ENCODE results near the gene BEST1.
A peak's percentile ranks its signal among the peaks of the same experiment; 100 is the strongest.
"Not testable (repeated sequence)": the region's sequence is repeated elsewhere in the genome, so short reads cannot be mapped to it uniquely, and the experiment has no call there.

BEST1 gene

DNA sequence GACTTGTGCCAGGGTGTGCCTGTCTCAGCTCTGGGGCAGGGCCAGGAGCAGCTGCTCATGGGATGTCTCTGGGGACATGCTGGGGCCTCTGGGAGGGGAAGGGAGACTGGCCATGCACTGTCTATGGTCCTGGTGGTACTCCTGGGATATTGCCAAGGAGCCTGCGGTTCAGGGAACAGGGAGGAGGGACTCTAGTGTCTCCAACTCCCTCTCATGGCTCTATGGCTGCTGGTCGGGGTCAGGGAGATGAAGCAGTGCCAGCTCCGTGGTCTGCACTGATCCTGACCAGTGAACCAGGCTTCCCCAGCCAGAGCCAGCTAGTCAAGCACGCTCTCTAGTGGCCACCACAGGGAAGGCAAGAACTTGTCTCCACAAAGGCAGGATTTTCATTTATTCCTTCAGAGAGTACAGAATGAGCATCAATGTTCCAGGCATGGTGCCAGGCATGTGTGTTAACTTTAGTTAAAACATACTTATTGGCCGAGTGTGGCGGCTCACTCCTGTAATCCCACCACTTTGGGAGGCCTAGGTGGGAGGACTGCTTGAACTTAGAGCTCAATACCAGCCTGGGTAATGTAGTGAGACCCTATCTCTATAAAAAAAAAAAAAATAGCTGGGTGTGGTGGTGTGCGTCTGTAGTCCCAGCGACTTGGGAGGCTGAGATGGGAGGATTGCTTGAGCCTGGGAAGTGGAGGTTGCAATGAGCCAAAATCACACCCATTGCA is 2.5 kb upstream of the BEST1 start:
- peak in 1 of 2 donors; percentile 48 for DNase-seq (ENCODE audit: low read depth in 1 of 2, low spot score in 1 of 2)

- no peak for DNase-seq (ENCODE audit: low read depth in 1 of 2, low spot score in 1 of 2)
Observed at GRCh38 chr11:61948505-61948904, 1.6 kb upstream of the BEST1 start.

GRCh38 chr11:61949169-61950034 is 749 bp upstream of the BEST1 start:
- DNase-seq (ENCODE audit: low read depth in 1 of 2, low spot score in 1 of 2) = no peak

DNA sequence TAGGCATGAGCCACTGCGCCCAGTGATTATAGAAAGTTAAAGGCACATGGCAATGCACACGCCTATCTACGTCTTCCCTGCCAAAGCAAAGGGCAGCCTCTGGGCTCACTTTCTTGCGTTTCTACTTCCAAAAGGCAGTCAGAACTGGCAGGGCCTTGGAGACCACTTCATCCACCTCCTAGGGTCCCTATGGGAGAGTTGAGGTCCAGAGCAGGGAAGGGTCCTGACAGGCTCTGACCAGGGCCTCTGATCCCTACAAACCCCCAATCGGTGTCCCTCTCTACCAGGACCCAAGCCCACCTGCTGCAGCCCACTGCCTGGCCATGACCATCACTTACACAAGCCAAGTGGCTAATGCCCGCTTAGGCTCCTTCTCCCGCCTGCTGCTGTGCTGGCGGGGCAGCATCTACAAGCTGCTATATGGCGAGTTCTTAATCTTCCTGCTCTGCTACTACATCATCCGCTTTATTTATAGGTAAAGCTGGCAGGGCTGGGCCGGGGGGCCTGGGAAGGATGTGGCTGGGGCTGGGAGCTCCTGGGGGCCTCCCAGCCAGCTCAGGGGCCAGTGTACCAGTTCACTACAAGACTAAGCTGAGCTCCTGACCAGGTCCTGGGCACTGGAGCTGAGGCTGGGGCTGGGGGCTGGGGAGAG is 1.5 kb downstream of the BEST1 start:
- DNase-seq (ENCODE audit: low read depth in 1 of 2, low spot score in 1 of 2) = no peak

GRCh38 chr11:61952882-61953281 is 2.7 kb downstream of the BEST1 start:
- no peak for DNase-seq (ENCODE audit: low read depth in 1 of 2, low spot score in 1 of 2)

GRCh38 chr11:61953632-61954031 is 3.5 kb downstream of the BEST1 start:
- not testable (repeated sequence) for DNase-seq (ENCODE audit: low read depth in 1 of 2, low spot score in 1 of 2)

GRCh38 chr11:61954106-61954850 is 4.1 kb downstream of the BEST1 start:
- DNase-seq (ENCODE audit: low read depth in 1 of 2, low spot score in 1 of 2) = no peak

GRCh38 chr11:61954851-61955421 is 4.8 kb downstream of the BEST1 start:
- no peak for DNase-seq (ENCODE audit: low read depth in 1 of 2, low spot score in 1 of 2)

DNA sequence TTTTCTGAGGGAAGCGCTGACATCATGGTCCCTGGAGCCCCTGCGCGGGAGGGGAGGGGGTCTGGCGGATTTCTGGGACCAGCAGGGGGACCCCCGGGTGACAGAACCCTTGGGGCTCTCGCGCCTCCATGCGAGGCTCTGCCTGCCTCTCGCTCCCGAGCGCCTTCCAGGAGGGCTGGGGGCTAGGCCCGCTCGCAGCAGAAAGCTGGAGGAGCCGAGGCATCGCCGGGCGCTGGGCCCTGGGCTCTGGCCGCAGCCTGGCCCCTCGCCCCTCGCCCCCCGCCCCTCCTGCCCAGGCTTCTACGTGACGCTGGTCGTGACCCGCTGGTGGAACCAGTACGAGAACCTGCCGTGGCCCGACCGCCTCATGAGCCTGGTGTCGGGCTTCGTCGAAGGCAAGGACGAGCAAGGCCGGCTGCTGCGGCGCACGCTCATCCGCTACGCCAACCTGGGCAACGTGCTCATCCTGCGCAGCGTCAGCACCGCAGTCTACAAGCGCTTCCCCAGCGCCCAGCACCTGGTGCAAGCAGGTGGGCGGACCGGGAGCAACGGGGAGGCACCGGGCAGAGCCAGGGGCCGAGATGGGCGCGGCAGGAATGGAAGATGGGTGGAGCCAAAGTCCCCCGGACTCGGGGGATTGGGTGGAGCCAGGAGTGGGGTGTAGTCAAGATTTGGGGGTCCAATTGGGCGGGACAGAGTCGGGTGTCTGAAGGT is 5.4 kb downstream of the BEST1 start:
- no peak for DNase-seq (ENCODE audit: low read depth in 1 of 2, low spot score in 1 of 2)

- no peak for DNase-seq (ENCODE audit: low read depth in 1 of 2, low spot score in 1 of 2)
Observed at GRCh38 chr11:61956191-61957020, 6.3 kb downstream of the BEST1 start.

- no peak for DNase-seq (ENCODE audit: low read depth in 1 of 2, low spot score in 1 of 2)
Observed at GRCh38 chr11:61957021-61957770, 7.0 kb downstream of the BEST1 start.

- DNase-seq (ENCODE audit: low read depth in 1 of 2, low spot score in 1 of 2) = no peak
Observed at GRCh38 chr11:61958590-61958989, 8.4 kb downstream of the BEST1 start.

DNA sequence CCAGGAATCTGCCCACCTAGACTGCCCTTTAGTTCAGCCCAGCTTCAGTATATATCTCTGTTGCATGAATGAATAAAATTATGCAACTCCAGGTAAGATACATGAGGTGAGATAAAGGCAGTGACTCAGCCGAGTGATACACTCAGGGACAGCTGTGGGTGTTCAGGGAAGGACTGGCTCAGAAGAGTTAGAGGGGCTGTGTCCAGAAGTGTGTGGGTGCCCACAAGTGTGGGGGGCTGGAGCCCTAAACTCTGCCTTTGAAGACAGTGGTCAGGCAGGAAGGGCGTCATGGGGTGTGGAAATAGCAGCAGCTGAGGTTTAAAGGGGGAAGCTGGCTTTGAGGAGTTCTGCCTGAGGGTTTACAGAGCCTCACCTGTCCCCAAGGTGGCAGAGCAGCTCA is 9.0 kb downstream of the BEST1 start:
- no peak for DNase-seq (ENCODE audit: low read depth in 1 of 2, low spot score in 1 of 2)

GRCh38 chr11:61959678-61960077 is 9.5 kb downstream of the BEST1 start:
- no peak for DNase-seq (ENCODE audit: low read depth in 1 of 2, low spot score in 1 of 2)

DNA sequence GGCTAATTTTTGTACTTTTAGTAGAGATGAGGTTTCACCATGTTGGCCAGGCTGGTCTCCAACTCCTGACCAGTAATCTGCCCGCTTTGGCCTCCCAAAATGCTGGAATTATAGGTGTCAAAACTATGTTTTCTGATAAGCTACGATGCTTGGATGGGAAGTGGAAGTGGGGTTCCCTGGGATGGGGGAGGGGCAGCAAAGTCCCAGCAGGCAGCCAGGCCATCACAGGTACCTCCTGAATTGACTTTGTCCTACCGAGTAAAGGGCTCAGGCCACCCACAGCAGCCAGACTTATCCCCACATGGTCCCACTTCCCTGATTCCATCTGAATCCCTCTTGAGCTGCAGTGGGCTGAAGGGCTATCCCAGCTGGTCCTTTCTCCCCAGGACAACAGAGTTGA is 10.4 kb downstream of the BEST1 start:
- no peak for DNase-seq (ENCODE audit: low read depth in 1 of 2, low spot score in 1 of 2)

DNA sequence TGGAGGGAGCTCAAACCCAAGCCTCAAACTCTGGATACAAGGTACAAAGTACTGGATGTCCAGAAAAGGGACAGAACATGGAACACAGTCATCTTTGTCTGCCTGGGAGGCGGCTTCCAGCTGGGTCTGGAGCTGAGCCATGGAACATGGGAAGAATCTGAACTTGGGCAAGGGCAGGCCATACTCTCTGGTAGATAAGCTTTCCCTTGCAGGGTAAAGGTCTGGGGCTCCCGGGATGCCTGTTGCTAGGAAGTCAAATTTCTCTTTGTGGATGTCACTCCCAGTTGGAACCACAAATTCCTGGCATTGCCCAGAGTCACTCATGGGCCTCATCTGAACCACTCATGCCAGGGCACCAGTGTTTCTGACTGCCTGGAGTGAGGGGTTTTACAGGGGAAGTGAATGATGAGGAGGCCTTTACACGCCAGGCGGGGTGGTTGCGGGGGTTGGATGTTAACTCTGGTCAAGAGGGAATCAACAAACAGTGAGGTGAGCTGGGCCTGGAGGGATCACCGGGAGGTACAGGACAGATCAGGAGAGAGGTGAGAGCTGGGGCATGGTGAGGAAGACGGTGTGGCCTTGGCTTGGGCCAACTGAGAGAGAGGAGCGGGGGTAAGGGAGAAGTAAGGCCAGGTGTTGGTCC is 11.5 kb downstream of the BEST1 start:
- DNase-seq (ENCODE audit: low read depth in 1 of 2, low spot score in 1 of 2) = no peak

DNA sequence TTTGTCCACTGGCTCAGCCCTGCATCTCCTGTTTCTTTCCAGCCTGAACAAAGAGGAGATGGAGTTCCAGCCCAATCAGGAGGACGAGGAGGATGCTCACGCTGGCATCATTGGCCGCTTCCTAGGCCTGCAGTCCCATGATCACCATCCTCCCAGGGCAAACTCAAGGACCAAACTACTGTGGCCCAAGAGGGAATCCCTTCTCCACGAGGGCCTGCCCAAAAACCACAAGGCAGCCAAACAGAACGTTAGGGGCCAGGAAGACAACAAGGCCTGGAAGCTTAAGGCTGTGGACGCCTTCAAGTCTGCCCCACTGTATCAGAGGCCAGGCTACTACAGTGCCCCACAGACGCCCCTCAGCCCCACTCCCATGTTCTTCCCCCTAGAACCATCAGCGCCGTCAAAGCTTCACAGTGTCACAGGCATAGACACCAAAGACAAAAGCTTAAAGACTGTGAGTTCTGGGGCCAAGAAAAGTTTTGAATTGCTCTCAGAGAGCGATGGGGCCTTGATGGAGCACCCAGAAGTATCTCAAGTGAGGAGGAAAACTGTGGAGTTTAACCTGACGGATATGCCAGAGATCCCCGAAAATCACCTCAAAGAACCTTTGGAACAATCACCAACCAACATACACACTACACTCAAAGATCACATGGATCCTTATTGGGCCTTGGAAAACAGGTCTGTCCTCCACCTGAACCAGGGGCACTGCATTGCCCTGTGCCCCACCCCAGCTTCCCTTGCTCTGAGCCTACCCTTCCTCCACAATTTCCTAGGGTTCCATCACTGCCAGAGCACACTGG is 12.3 kb downstream of the BEST1 start:
- DNase-seq (ENCODE audit: low read depth in 1 of 2, low spot score in 1 of 2) = no peak

DNA sequence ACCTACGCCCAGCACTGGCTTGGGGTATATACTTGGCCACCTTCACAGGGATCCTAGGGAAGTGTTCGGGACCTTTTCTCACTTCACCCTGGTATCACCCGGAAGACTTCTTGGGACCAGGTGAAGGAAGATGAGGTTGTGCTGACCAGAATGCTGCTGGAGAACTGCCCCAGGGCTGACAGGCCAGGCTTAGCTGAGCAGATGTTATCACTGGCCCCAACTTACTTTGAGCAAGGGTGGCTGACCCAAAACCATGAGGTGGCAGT is 12.8 kb downstream of the BEST1 start:
- DNase-seq (ENCODE audit: low read depth in 1 of 2, low spot score in 1 of 2) = no peak

Data from activated CD4-positive, alpha-beta T cell treated with anti-CD3 and anti-CD28 coated beads, Interleukin-2, amount 50 U/mL, for 24 hours (primary cell).